Measurements from ENCODE around the gene ATP6V1B1.

Gene ATP6V1B1

GRCh38 chr2:70927138-70927537 lies 8.6 kb upstream of the ATP6V1B1 start:
- DNase-seq (ENCODE audit: low spot score): no peak

DNA sequence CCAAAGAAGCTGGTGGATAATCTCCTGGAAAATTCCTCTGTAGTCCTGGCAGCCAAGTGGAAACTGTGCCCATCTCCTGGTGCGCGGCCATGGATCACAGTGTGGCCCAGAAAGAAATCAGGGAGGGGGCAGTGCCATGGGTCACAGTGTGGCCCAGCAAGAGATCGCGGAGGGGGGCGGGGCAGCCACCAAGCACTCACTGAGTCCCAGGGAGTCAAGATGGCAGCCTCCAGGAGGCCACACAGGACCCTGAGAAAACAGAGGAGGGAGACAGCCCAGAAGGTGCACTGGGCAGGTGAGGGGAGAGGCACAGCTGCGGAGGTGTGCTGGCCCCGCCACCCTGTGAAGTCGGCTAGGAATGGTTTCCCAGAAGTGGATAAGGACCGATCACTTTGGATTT lies 8.1 kb upstream of the ATP6V1B1 start:
- DNase-seq (ENCODE audit: low spot score): no peak

GRCh38 chr2:70928366-70928765 lies 7.3 kb upstream of the ATP6V1B1 start:
- DNase-seq (ENCODE audit: low spot score): no peak

- DNase-seq (ENCODE audit: low spot score): no peak
These were observed 5.0 kb upstream of the ATP6V1B1 start for GRCh38 chr2:70930371-70931329.

DNA sequence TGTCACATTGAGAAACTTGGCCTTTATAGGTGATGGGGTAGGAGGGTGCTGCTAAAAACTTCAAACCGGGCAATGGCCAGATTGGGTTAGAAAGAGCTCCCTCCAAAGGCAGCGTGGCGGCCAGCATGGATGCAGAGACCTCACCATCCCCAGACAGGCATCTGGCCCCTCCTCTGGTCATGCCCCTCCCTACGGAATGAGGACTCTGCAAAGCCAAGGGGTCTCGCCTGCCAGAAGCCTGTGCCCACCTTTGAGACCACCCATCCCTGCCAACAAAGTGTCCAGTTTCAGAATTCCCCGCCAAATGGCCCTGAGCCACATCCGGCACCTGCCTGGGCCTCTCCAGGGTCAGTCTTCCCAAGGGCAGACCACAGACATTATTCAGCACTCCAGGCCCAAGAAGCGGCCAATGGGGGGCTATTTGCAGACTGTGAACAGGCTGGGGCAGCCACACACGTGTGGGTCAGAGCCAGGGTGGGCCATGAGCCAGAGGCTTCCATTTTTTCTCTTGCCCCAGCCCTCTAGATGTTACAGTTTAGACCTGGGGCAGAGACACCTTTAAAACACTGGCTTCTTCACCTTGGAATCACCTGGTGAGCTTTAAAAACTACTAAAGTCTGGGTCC lies 4.2 kb upstream of the ATP6V1B1 start:
- DNase-seq (ENCODE audit: low spot score): peak; percentile 43

DNA sequence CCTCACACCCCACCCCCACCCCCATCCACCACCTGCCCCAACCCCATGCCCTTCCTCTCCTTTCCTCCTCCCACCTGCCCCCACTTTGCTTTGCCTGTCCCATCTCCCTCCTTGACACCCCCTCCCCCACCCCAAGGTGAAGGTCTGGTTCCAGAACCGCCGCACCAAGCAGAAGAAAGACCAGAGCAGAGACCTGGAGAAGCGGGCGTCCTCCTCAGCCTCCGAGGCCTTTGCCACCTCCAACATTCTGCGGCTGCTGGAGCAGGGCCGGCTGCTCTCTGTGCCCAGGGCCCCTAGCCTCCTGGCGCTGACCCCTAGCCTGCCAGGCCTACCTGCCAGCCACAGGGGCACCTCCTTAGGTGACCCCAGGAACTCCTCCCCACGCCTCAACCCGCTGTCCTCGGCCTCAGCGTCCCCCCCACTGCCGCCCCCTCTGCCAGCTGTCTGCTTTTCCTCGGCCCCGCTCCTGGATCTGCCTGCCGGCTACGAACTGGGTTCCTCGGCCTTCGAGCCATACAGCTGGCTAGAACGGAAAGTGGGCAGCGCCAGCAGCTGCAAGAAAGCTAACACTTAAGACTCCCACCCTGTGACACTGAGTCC lies 3.0 kb upstream of the ATP6V1B1 start:
- DNase-seq (ENCODE audit: low spot score): no peak

DNA sequence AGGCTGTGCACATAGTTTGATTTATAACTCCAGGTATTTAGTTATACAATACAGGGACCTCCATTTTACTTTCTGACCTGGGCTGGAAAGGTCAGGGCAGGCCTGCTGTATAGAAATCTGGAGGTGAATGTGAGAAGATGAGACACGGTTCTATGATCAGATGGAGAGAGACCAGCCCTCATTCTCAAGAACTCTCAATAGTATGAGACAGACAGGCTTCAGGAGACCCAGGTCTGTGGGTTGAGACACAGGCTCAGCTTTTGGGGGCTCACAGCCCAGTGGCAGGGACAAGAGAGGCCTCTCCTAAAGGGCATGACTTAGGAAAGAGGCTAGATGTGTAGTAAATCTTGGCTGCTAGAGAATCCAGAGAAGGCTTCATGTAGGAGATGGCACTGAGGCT lies 719 bp upstream of the ATP6V1B1 start:
- no peak for DNase-seq (ENCODE audit: low spot score)

DNA sequence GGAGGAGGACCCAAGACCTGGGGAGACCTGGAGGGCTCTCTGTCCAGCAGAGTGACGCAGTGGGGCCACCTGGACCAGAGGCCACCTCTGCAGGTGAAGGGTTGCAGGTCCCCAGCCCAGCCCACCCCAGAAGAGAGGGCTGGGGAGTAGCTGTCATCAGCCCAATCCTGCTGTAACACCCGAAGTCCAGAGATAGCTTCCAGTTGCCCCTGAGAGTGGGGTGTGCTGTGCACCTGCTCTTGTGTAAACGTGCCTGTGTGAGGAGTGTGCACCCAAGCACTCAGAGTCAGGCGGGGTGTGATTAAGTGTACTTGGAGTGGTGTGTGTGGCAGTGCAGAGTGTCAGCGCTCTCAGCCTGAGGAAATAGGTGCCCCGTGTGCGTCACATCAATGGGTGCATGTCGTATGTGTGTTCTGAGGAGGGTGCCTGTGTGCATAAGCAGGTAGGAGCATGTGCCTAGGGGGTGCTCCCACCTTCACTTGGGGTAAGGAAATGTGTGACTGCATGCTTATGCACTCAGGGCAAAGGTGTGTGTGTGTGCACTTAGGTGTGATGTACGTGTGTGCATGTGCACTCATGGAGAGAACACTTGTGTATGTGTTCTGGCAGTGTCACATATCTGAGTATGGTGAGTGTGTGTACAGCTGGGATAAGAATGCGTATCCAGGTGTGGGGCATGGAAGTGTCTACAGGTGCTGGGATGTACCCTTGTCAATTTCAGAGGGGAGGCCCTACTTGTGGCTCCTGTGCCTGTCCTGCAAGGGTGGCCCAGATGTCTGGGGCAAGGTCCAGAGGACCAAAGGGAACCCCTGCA lies 672 bp downstream of the ATP6V1B1 start:
- no peak for DNase-seq (ENCODE audit: low spot score)

DNA sequence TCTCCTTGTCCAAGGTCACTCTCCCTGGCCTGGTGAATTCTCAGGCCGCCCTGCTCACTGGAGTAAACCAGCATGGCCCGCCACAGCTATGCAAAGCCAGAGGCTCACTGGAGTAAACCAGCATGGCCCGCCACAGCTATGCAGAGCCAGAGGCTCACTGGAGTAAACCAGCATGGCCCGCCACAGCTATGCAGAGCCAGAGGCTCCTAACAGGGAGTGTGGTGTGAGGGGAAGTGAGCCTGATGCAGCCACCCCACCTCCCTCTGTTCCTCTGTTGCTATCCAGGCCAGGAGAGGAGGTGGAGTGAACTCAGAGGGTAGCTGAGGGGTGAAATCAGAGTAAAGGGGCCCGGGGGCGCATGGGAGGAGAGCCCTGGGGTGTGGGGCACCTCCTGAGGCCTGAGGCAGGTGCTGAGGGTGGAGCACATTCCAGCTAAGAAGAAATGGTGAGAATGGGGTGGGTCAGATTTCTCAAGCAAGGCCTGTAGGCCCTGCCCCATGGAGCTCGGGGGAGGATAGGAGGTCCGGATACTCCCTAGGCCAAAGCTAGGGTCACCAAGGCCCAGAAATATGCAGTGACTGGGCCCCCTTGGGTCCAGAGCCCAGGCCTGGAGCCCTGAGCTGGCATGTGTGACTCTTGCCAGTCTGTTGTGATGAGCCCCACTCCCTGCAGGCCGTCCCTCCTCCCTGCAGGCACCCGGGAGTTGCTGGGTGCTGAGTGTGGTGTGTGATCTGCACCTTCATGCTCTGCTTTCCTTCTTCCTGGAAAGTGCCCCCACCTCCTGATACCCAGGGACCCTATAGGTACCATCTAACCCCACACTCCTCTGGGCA lies 1.5 kb downstream of the ATP6V1B1 start:
- no peak for DNase-seq (ENCODE audit: low spot score)

- no peak for DNase-seq (ENCODE audit: low spot score)
These were observed 2.3 kb downstream of the ATP6V1B1 start for GRCh38 chr2:70937866-70938585.

DNA sequence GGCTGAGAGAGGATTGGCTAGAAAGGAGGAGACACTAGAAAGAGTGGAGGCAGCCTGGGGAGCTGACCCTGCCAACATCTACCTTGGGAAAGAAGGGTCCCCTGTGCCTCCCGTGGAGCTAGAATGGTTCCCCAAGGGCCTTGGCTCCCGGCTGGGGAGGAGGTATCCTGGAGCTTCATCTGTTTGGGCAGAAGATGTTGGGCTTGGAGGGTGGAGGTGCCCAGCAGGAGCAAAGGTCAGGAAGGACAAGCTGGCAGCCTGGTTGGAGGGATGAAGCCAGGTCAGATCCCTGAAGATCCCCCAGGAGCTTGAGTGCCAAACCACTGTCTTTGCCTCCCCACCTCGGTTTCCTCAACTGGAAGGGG lies 2.9 kb downstream of the ATP6V1B1 start:
- no peak for DNase-seq (ENCODE audit: low spot score)

DNA sequence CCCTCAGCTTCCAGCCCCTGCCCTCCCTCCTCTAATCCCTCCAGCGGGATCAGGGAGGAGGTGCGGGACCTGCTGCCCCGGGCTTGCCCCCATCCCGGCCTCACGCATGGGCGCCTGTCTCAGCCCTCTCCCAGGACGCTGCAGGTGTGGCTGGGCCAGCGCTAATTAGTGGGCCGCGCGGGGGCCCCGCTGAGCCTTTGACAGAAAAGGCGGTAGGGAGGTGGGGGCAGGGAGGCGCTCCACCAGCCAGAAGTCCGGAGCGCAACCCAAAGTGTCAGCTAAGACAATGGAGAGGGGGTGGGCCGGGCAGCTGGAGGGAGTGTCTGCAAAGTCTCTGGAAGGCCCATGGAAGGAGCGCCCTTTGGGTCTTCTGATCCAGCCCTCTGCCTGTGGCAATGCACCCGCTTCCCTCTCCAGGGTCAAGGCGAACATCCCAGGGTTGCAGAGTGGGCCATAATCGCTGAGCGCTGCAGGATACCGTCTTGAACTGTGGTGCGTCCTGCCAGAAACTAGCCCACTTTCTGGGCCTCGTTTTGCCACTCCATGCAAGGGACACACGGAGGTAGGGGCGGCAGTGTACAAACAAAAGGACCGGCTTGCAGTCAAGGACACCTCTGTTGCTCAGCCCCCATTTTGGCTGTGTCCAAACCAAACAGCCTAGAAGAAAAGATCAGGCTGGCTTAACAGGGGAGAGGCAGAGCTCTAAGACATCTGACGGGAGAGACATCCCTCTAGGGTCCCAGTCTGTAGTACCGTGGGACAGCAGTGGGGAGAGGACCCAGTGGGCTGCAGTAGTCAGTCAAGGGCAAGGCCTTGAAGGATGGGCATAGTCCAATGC lies 3.5 kb downstream of the ATP6V1B1 start:
- peak; percentile 71 for DNase-seq (ENCODE audit: low spot score)

- DNase-seq (ENCODE audit: low spot score): no peak
These were observed 4.3 kb downstream of the ATP6V1B1 start for GRCh38 chr2:70939839-70940580.

- no peak for DNase-seq (ENCODE audit: low spot score)
These were observed 5.5 kb downstream of the ATP6V1B1 start for GRCh38 chr2:70941186-70941585.

GRCh38 chr2:70941701-70942100 lies 6.0 kb downstream of the ATP6V1B1 start:
- DNase-seq (ENCODE audit: low spot score): no peak

- DNase-seq (ENCODE audit: low spot score): no peak
These were observed 6.9 kb downstream of the ATP6V1B1 start for GRCh38 chr2:70942396-70943204.

- DNase-seq (ENCODE audit: low spot score): no peak
These were observed 7.6 kb downstream of the ATP6V1B1 start for GRCh38 chr2:70943205-70943871.
